GM12878 (cell line): ENCODE results near the gene PLEKHM3. TPM values are rescaled to one million over a fixed set of nuclear protein-coding genes. Genes with fewer than 3 reads are reported as not detected.

Source experiments
- ATF7 ChIP-seq: fragments of 450-650 bp; IDR thresholded peaks from 2 replicates; pipeline ENCODE4 v1.6.1; 2016; ENCODE audit warnings: low read depth, mild to moderate bottlenecking
- DPF2 ChIP-seq: fragments of 450-650 bp; IDR thresholded peaks from 2 replicates; pipeline ENCODE4 v1.6.1; 2017; ENCODE audit warnings: mild to moderate bottlenecking
- HDGF ChIP-seq: fragments of 450-650 bp; IDR thresholded peaks from 2 replicates; pipeline ENCODE4 v1.6.1; 2016; ENCODE audit warnings: antibody characterized with exemption
- IKZF1 ChIP-seq: fragments of 450-650 bp; conservative IDR thresholded peaks from 2 replicates; pipeline ENCODE4 v1.6.1; 2017; ENCODE audit warnings: antibody characterized with exemption, mild to moderate bottlenecking
- JUNB ChIP-seq: IDR thresholded peaks from 2 replicates; pipeline ENCODE4 v1.6.1; 2016; ENCODE audit warnings: antibody characterized with exemption, mild to moderate bottlenecking
- MTA3 ChIP-seq: IDR thresholded peaks from 2 replicates; pipeline ENCODE4 v1.6.1; 2012; ENCODE audit warnings: low read length, inconsistent platforms, borderline replicate concordance
- MXI1 ChIP-seq: fragments of 150-350 bp; IDR thresholded peaks from 2 replicates; pipeline ENCODE4 v1.6.1; 2011; ENCODE audit warnings: low read depth, mild to moderate bottlenecking, inconsistent platforms, low read length, improper control_type of control experiment
- NFIC ChIP-seq: IDR thresholded peaks from 2 replicates; pipeline ENCODE4 v1.6.1; 2012; ENCODE audit warnings: low read depth, mild to moderate bottlenecking, inconsistent platforms, low read length, moderate library complexity
- NR2C1 ChIP-seq: fragments of 450-650 bp; IDR thresholded peaks from 2 replicates; pipeline ENCODE4 v1.6.1; 2017; ENCODE audit warnings: antibody characterized with exemption, mild to moderate bottlenecking, moderate library complexity
- POLR2A ChIP-seq: IDR thresholded peaks from 2 replicates; pipeline ENCODE4 v1.6.1; 2011; ENCODE audit warnings: low read depth, mild to moderate bottlenecking, low read length
- POU2F2 ChIP-seq: IDR thresholded peaks from 3 replicates; pipeline ENCODE4 v1.6.1; 2011; ENCODE audit warnings: low read depth, mild to moderate bottlenecking, low read length, borderline replicate concordance
- RBBP5 ChIP-seq: fragments of 200-600 bp; sonication (generic); conservative IDR thresholded peaks from 2 replicates; pipeline ENCODE4 v1.6.1; 2016
- RELA ChIP-seq: fragments of 450-650 bp; IDR thresholded peaks from 2 replicates; pipeline ENCODE4 v1.8.0; 2014; ENCODE audit warnings: borderline replicate concordance; ENCODE audit not compliant: partially characterized antibody
- RUNX3 ChIP-seq: IDR thresholded peaks from 2 replicates; pipeline ENCODE4 v1.6.1; 2012; ENCODE audit warnings: low read length, inconsistent platforms
- SMARCA5 ChIP-seq: fragments of 450-650 bp; IDR thresholded peaks from 2 replicates; pipeline ENCODE4 v1.6.1; 2017; ENCODE audit warnings: mild to moderate bottlenecking
- WRNIP1 ChIP-seq: IDR thresholded peaks from 2 replicates; pipeline ENCODE4 v1.6.1; 2011; ENCODE audit warnings: low read depth, low read length, improper control_type of control experiment, borderline replicate concordance
- YBX1 ChIP-seq: fragments of 450-650 bp; IDR thresholded peaks from 2 replicates; pipeline ENCODE4 v1.6.1; 2016; ENCODE audit warnings: antibody characterized with exemption
- ZNF274 ChIP-seq: IDR thresholded peaks from one replicate; pipeline ENCODE4 v1.8.0; 2011; ENCODE audit not compliant: insufficient read length, insufficient read depth
- ZSCAN29 ChIP-seq: fragments of 450-650 bp; IDR thresholded peaks from 2 replicates; pipeline ENCODE4 v1.6.1; 2017; ENCODE audit warnings: mild to moderate bottlenecking, moderate library complexity
- polyA plus RNA-seq, 11 experiments: library from polyadenylated mRNA; depleted of rRNA in 4 of 11; unstranded in 6 of 11; stranded (reverse) in 5 of 11; fragments of >200 nt; fragmentation: Nextera tagmentation in 4 of 11; fragmentation: Illumina TruSeq in 1 of 11; extraction: Ambion mirVana in 4 of 11; extraction: Trizol in 1 of 11; gene quantifications; 1 replicate in 1 of 11; 2 replicates in 10 of 11; pipeline versions ENCODE4 v1.2.1 to v1.2.3, GENCODE V29; 2011 to 2016; ENCODE audit warnings: inconsistent platforms in 2 of 11, missing spikeins in 2 of 11, low read depth in 1 of 11
- total RNA-seq, 4 experiments: library from RNA; depleted of rRNA in 3 of 4; stranded (reverse); fragments of >200 nt in 3 of 4; fragmentation: Illumina TruSeq in 1 of 4; extraction: Trizol in 1 of 4; gene quantifications; 2 replicates each; pipeline versions ENCODE4 v1.2.1 to v1.2.3, GENCODE V29; 2013 to 2021
- TF ChIP-seq, protein P1 (sequence below): fragments of 450-650 bp; IDR thresholded peaks from 2 replicates; pipeline ENCODE4 v1.6.1; 2017; ENCODE audit warnings: mild to moderate bottlenecking, moderate library complexity
- TF ChIP-seq, protein P2 (sequence below): fragments of 450-650 bp; IDR thresholded peaks from 2 replicates; pipeline ENCODE4 v1.6.1; 2016; ENCODE audit warnings: mild to moderate bottlenecking
- TF ChIP-seq, protein P3 (sequence below): fragments of 450-650 bp; IDR thresholded peaks from 2 replicates; pipeline ENCODE4 v1.6.1; 2017; ENCODE audit warnings: mild to moderate bottlenecking, low read depth, inconsistent platforms; ENCODE audit not compliant: poor library complexity, severe bottlenecking
- TF ChIP-seq, protein P4 (sequence below): fragments of 450-650 bp; formaldehyde crosslinking; IDR thresholded peaks from 2 replicates; pipeline ENCODE4 v1.4.0; 2020; ENCODE audit warnings: mild to moderate bottlenecking, moderate library complexity

Gene PLEKHM3
- total and polyA plus RNA-seq, 10 of the 15 experiments (the other 5 are each of a cell fraction or from before 2014, with no cell fraction given) = 1.4 to 5.6 (median 3.0) TPM

DNA sequence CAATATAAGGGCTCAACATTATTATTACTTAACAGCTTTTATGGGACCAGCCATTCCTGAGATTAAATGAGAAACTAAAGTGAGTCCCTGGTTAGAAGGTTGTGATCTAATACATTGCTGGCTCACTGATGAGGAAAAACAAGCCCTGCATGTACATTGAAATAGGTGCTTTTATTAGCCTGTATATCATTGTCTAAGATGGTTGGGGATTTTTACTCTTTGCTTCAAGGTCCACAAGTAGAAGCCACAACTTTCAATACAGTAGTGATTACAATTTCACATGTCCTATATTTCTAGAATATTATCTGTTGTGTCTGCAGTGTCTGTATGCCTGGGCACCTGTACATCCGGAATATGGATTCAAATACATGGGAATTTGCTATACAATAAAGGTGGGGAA, 151.5 kb downstream of the PLEKHM3 start (continued):
- TF ChIP-seq, protein P1, sequence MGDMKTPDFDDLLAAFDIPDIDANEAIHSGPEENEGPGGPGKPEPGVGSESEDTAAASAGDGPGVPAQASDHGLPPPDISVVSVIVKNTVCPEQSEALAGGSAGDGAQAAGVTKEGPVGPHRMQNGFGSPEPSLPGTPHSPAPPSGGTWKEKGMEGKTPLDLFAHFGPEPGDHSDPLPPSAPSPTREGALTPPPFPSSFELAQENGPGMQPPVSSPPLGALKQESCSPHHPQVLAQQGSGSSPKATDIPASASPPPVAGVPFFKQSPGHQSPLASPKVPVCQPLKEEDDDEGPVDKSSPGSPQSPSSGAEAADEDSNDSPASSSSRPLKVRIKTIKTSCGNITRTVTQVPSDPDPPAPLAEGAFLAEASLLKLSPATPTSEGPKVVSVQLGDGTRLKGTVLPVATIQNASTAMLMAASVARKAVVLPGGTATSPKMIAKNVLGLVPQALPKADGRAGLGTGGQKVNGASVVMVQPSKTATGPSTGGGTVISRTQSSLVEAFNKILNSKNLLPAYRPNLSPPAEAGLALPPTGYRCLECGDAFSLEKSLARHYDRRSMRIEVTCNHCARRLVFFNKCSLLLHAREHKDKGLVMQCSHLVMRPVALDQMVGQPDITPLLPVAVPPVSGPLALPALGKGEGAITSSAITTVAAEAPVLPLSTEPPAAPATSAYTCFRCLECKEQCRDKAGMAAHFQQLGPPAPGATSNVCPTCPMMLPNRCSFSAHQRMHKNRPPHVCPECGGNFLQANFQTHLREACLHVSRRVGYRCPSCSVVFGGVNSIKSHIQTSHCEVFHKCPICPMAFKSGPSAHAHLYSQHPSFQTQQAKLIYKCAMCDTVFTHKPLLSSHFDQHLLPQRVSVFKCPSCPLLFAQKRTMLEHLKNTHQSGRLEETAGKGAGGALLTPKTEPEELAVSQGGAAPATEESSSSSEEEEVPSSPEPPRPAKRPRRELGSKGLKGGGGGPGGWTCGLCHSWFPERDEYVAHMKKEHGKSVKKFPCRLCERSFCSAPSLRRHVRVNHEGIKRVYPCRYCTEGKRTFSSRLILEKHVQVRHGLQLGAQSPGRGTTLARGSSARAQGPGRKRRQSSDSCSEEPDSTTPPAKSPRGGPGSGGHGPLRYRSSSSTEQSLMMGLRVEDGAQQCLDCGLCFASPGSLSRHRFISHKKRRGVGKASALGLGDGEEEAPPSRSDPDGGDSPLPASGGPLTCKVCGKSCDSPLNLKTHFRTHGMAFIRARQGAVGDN = peak; percentile 65; the same call in 1 of the 2 replicates
- TF ChIP-seq POLR2A = no peak
- no peak for TF ChIP-seq ZNF274
- TF ChIP-seq RELA = no peak
- peak; percentile 31; the same call in 1 of the 2 replicates for TF ChIP-seq NFIC
- no peak for TF ChIP-seq NR2C1
- no peak for TF ChIP-seq RBBP5
- no peak for TF ChIP-seq POU2F2
- no peak for TF ChIP-seq WRNIP1
- no peak for TF ChIP-seq YBX1
- TF ChIP-seq DPF2 = 0 out of 2 replicates have a peak, but pooled peaks have one; percentile 44
- 0 out of 2 replicates have a peak, but pooled peaks have one; percentile 8 for TF ChIP-seq JUNB
- 0 out of 2 replicates have a peak, but pooled peaks have one; percentile 34 for TF ChIP-seq SMARCA5
- TF ChIP-seq HDGF = no peak
- peak; percentile 20; the same call in 1 of the 2 replicates for TF ChIP-seq ATF7
- peak; percentile 54 for TF ChIP-seq IKZF1
- peak; percentile 46; the same call in 1 of the 2 replicates for TF ChIP-seq RUNX3
- no peak for TF ChIP-seq MTA3
- TF ChIP-seq, protein P2, sequence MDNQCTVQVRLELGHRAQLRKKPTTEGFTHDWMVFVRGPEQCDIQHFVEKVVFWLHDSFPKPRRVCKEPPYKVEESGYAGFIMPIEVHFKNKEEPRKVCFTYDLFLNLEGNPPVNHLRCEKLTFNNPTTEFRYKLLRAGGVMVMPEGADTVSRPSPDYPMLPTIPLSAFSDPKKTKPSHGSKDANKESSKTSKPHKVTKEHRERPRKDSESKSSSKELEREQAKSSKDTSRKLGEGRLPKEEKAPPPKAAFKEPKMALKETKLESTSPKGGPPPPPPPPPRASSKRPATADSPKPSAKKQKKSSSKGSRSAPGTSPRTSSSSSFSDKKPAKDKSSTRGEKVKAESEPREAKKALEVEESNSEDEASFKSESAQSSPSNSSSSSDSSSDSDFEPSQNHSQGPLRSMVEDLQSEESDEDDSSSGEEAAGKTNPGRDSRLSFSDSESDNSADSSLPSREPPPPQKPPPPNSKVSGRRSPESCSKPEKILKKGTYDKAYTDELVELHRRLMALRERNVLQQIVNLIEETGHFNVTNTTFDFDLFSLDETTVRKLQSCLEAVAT = no peak
- TF ChIP-seq, protein P3, sequence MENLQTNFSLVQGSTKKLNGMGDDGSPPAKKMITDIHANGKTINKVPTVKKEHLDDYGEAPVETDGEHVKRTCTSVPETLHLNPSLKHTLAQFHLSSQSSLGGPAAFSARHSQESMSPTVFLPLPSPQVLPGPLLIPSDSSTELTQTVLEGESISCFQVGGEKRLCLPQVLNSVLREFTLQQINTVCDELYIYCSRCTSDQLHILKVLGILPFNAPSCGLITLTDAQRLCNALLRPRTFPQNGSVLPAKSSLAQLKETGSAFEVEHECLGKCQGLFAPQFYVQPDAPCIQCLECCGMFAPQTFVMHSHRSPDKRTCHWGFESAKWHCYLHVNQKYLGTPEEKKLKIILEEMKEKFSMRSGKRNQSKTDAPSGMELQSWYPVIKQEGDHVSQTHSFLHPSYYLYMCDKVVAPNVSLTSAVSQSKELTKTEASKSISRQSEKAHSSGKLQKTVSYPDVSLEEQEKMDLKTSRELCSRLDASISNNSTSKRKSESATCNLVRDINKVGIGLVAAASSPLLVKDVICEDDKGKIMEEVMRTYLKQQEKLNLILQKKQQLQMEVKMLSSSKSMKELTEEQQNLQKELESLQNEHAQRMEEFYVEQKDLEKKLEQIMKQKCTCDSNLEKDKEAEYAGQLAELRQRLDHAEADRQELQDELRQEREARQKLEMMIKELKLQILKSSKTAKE = peak; percentile 31
- no peak for TF ChIP-seq ZSCAN29
- TF ChIP-seq, protein P4, sequence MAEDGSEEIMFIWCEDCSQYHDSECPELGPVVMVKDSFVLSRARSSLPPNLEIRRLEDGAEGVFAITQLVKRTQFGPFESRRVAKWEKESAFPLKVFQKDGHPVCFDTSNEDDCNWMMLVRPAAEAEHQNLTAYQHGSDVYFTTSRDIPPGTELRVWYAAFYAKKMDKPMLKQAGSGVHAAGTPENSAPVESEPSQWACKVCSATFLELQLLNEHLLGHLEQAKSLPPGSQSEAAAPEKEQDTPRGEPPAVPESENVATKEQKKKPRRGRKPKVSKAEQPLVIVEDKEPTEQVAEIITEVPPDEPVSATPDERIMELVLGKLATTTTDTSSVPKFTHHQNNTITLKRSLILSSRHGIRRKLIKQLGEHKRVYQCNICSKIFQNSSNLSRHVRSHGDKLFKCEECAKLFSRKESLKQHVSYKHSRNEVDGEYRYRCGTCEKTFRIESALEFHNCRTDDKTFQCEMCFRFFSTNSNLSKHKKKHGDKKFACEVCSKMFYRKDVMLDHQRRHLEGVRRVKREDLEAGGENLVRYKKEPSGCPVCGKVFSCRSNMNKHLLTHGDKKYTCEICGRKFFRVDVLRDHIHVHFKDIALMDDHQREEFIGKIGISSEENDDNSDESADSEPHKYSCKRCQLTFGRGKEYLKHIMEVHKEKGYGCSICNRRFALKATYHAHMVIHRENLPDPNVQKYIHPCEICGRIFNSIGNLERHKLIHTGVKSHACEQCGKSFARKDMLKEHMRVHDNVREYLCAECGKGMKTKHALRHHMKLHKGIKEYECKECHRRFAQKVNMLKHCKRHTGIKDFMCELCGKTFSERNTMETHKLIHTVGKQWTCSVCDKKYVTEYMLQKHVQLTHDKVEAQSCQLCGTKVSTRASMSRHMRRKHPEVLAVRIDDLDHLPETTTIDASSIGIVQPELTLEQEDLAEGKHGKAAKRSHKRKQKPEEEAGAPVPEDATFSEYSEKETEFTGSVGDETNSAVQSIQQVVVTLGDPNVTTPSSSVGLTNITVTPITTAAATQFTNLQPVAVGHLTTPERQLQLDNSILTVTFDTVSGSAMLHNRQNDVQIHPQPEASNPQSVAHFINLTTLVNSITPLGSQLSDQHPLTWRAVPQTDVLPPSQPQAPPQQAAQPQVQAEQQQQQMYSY (CRISPR knock-in tag) = no peak
- TF ChIP-seq MXI1 = no peak
